B cell (primary cell): ENCODE results near the gene GNA14. TPM values are rescaled to one million over a fixed set of nuclear protein-coding genes. Genes with fewer than 3 reads are reported as not detected.

Experiments
- ATAC-seq: fragments of 200-7000 bp; cut with Tn5 transposase; one replicate; pipeline ENCODE4 v1.10.0; 2021; ENCODE audit warnings: low read depth, mild to moderate bottlenecking, moderate number of reproducible peaks, moderate library complexity
- CTCF ChIA-PET: fragments of 350-600 bp; sonication (Branson Sonifier 250); formaldehyde crosslinking; loops from one replicate; lab custom pipeline; 2021; ENCODE audit warnings: antibody characterized with exemption, inconsistent platforms; lab: Charles Lee
- POLR2A ChIA-PET: fragments of 350-600 bp; sonication (Branson Sonifier 250); formaldehyde crosslinking; loops from one replicate; lab custom pipeline; 2021; ENCODE audit warnings: antibody characterized with exemption; lab: Charles Lee
- DNase-seq: peaks from one replicate; pipeline ENCODE4 v3.0.0; 2013
- H2AFZ ChIP-seq: 2 replicates; pipeline ENCODE4 v1.6.1; 2012; ENCODE audit warnings: mild to moderate bottlenecking, low read depth, low read length; ENCODE audit not compliant: insufficient read depth, poor library complexity, severe bottlenecking
- H3K27ac ChIP-seq, 2 donors: 1 replicate in 1 of 2; 2 replicates in 1 of 2; pipeline ENCODE4 v1.5.1; 2012 to 2013; ENCODE audit warnings: low read length in 2 of 2, mild to moderate bottlenecking in 2 of 2, moderate library complexity in 1 of 2
- H3K27me3 ChIP-seq, 4 experiments: fragments of 200-600 bp in 1 of 4; sonication (generic) in 1 of 4; replicated peaks in 1 of 4; 1 replicate in 2 of 4; 2 replicates in 2 of 4; pipeline versions ENCODE4 v1.6.1 to v1.7.0; 2013 to 2016; ENCODE audit warnings: low read length in 3 of 4, mild to moderate bottlenecking in 2 of 4, mixed read lengths in 1 of 4, moderate library complexity in 1 of 4; ENCODE audit not compliant: insufficient read depth in 4 of 4, control insufficient read depth in 3 of 4; ENCODE audit errors: control extremely low read depth in 1 of 4
- H3K36me3 ChIP-seq, 2 experiments: replicated peaks in 1 of 2; 1 replicate in 1 of 2; 2 replicates in 1 of 2; pipeline versions ENCODE4 v1.6.1 to v1.7.1; 2013; ENCODE audit warnings: low read length in 1 of 2; ENCODE audit not compliant: insufficient read depth in 2 of 2, control insufficient read depth in 1 of 2; ENCODE audit errors: control extremely low read depth in 1 of 2, extremely low read depth in 1 of 2
- H3K4me1 ChIP-seq, 2 donors: fragments of 200-600 bp in 1 of 2; sonication (generic) in 1 of 2; 1 replicate in 1 of 2; 2 replicates in 1 of 2; pipeline versions ENCODE4 v1.5.1 to v1.6.1; 2013 to 2017; ENCODE audit warnings: low read length in 2 of 2; ENCODE audit not compliant: control insufficient read depth in 2 of 2, insufficient read depth in 2 of 2
- H3K4me2 ChIP-seq: replicated peaks from 2 replicates; pipeline ENCODE3; 2012; ENCODE audit warnings: mild to moderate bottlenecking, low read depth, low read length; ENCODE audit not compliant: poor library complexity, severe bottlenecking
- H3K4me3 ChIP-seq, 5 experiments: fragments of 200-600 bp in 1 of 5; sonication (generic) in 1 of 5; 1 replicate in 3 of 5; 2 replicates in 2 of 5; pipeline versions ENCODE4 v1.5.1 to v1.7.0; 2011 to 2016; ENCODE audit warnings: low read length in 4 of 5, mild to moderate bottlenecking in 4 of 5, low read depth in 2 of 5, control low read depth in 1 of 5, moderate library complexity in 1 of 5; ENCODE audit not compliant: insufficient read depth in 1 of 5; ENCODE audit errors: control extremely low read depth in 1 of 5, extremely low read depth in 1 of 5
- H3K79me2 ChIP-seq: fragments of 200-600 bp; sonication (generic); one replicate; pipeline ENCODE4 v1.6.0; 2016; ENCODE audit warnings: low read length; ENCODE audit not compliant: control insufficient read depth, insufficient read depth
- H3K9ac ChIP-seq: fragments of 200-600 bp; sonication (generic); 2 replicates; pipeline ENCODE4 v1.6.1; 2017; ENCODE audit warnings: mild to moderate bottlenecking, low read length, moderate library complexity
- H3K9me3 ChIP-seq, 3 donors: one replicate each; pipeline versions ENCODE4 v1.6.1 to v1.7.1; 2013; ENCODE audit warnings: low read length in 2 of 3; ENCODE audit not compliant: control insufficient read depth in 2 of 3, insufficient read depth in 1 of 3; ENCODE audit errors: control extremely low read depth in 1 of 3
- H4K20me1 ChIP-seq: 2 replicates; pipeline ENCODE4 v1.6.0; 2012; ENCODE audit warnings: mild to moderate bottlenecking, low read length; ENCODE audit not compliant: insufficient read depth, control insufficient read depth, poor library complexity, severe bottlenecking
- H3K27ac Mint-ChIP-seq: one replicate; pipeline ENCODE4 v1.8.0; 2021; ENCODE audit warnings: mixed read lengths
- H3K27me3 Mint-ChIP-seq: one replicate; pipeline ENCODE4 v1.8.0; 2021; ENCODE audit warnings: mixed read lengths
- H3K4me1 Mint-ChIP-seq: one replicate; pipeline ENCODE4 v1.8.0; 2021; ENCODE audit warnings: mixed read lengths
- H3K4me3 Mint-ChIP-seq: one replicate; pipeline ENCODE4 v1.8.0; 2021; ENCODE audit warnings: mixed read lengths
- H3K9me3 Mint-ChIP-seq: one replicate; pipeline ENCODE4 v1.8.0; 2022; ENCODE audit warnings: mixed read lengths; ENCODE audit not compliant: insufficient read depth
- EZH2 ChIP-seq: IDR thresholded peaks from 2 replicates; pipeline ENCODE4 v1.6.1; 2012; ENCODE audit warnings: borderline replicate concordance, low read depth, mild to moderate bottlenecking, moderate library complexity, low read length; ENCODE audit not compliant: insufficient read depth, poor library complexity, severe bottlenecking
- WGBS: methylation state at CpG from one replicate; pipeline ENCODE4 v1.1.5; 2013; ENCODE audit warnings: missing lambda C conversion rate; ENCODE audit not compliant: insufficient coverage; 5-methylcytosine and 5-hydroxymethylcytosine counted together
- intact Hi-C: fragments of 100-400 bp; cut with micrococcal nuclease; formaldehyde crosslinking; loops from one replicate; pipeline ENCODE4 v1.10.0; 2022
- polyA plus RNA-seq: library from polyadenylated mRNA; depleted of rRNA; stranded (reverse); fragments of >200 nt; gene quantifications from 2 replicates; pipeline ENCODE4 v1.2.3, GENCODE V29; 2012
- total RNA-seq, 2 donors: library from RNA; stranded (reverse); fragments of 120-200 nt in 1 of 2; gene quantifications; 1 replicate in 1 of 2; 2 replicates in 1 of 2; pipeline versions ENCODE4 v1.2.3 to v1.2.4, GENCODE V29; 2013 to 2022
- TF ChIP-seq, protein P1 (sequence below): fragments of 200-600 bp; IDR thresholded peaks from one replicate; pipeline ENCODE4 v1.8.0; 2022; ENCODE audit warnings: antibody characterized with exemption, mild to moderate bottlenecking

The GNA14 gene
- total and polyA plus RNA-seq, 2 donors (not counting 1 experiment from before 2014, with no cell fraction given): not detected

DNA sequence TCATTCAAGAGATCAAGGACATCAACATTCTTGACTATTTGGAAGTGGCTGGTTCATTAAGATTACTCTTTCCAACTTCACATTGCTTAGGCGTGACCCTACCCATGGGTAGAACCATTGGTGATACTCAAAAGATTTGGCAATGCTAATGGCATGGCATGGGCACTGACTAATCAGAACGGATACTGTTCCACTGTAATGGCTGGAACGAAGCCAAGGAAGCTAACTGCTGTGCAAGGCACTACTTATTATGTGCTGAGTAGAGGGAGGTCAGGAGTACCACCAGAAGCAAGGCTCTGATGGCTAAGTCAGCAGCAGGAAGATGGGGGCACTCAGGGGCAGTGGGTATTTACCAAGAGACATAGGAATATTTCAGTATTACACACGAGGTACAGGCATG is 31.9 kb downstream of the GNA14 start:
- intact Hi-C loops: no loop called here
- H3K27ac ChIP-seq: no peak overlapping the region
- H3K4me2 ChIP-seq: no peak overlapping the region
- 76% methylated on average over 4 of the region's 4 CpGs for WGBS
- no peaks in the 10 kb centered on the region for H3K4me1 Mint-ChIP-seq
- peaks cover 2% of the 10 kb centered on the region for H3K9me3 Mint-ChIP-seq
- H3K9me3 ChIP-seq: no peaks in the 10 kb centered on the region
- H3K4me3 ChIP-seq: no peak overlapping the region
- no peaks in the 10 kb centered on the region for H3K79me2 ChIP-seq
- H3K27me3 ChIP-seq: peaks cover 0 to 2% (median 0%) of the 10 kb centered on the region in 4 experiments
- no peak overlapping the region for H3K4me3 Mint-ChIP-seq
- TF ChIP-seq, protein P1, sequence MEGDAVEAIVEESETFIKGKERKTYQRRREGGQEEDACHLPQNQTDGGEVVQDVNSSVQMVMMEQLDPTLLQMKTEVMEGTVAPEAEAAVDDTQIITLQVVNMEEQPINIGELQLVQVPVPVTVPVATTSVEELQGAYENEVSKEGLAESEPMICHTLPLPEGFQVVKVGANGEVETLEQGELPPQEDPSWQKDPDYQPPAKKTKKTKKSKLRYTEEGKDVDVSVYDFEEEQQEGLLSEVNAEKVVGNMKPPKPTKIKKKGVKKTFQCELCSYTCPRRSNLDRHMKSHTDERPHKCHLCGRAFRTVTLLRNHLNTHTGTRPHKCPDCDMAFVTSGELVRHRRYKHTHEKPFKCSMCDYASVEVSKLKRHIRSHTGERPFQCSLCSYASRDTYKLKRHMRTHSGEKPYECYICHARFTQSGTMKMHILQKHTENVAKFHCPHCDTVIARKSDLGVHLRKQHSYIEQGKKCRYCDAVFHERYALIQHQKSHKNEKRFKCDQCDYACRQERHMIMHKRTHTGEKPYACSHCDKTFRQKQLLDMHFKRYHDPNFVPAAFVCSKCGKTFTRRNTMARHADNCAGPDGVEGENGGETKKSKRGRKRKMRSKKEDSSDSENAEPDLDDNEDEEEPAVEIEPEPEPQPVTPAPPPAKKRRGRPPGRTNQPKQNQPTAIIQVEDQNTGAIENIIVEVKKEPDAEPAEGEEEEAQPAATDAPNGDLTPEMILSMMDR: no peak
- TF ChIP-seq EZH2: no peak
- H3K36me3 ChIP-seq: no peaks in the 10 kb centered on the region
- H3K9ac ChIP-seq: no peak overlapping the region
- H2AFZ ChIP-seq: no peak overlapping the region
- DNase-seq (no peak), ATAC-seq (no peak)
- peaks cover 3% of the 10 kb centered on the region for H3K27me3 Mint-ChIP-seq
- no peaks in the 10 kb centered on the region for H3K4me1 ChIP-seq
- H3K27ac Mint-ChIP-seq: no peak overlapping the region
- CTCF ChIA-PET: no interaction called here
- H4K20me1 ChIP-seq: no peaks in the 10 kb centered on the region
- POLR2A ChIA-PET: no interaction called here

DNA sequence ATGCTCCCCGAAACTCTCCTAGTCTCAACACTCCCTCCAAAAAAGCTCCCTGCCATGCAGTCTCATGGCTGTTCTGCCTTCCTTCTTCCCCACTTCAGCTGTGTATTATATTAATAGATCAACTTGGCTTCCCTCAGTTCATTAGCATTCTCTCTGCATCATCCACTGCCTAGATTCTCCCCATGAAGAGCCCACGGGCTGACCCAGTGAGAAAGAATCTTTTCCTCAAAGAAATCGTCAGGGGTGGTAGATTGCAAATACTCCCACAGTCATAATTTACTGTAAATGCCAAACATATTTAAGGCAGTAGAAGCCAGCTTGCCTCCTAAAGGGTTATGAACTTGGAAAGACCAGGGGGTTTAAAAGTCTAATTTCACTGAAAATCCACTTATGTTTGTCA is 33.5 kb downstream of the GNA14 start:
- intact Hi-C loops: no loop called here
- no peak overlapping the region for H3K4me3 Mint-ChIP-seq
- ChIA-PET POLR2A (no interaction called here), CTCF (no interaction called here)
- no peak overlapping the region for H3K9ac ChIP-seq
- no peaks in the 10 kb centered on the region for H3K9me3 ChIP-seq
- H2AFZ ChIP-seq: no peak overlapping the region
- H3K79me2 ChIP-seq: no peaks in the 10 kb centered on the region
- WGBS: no CpG with 5 or more reads among the region's 3 CpGs
- H3K4me1 Mint-ChIP-seq: no peaks in the 10 kb centered on the region
- H3K27ac Mint-ChIP-seq: no peak overlapping the region
- no peaks in the 10 kb centered on the region for H3K4me1 ChIP-seq
- H3K4me2 ChIP-seq: no peak overlapping the region
- H3K27me3 Mint-ChIP-seq: peaks cover 3% of the 10 kb centered on the region
- no peaks in the 10 kb centered on the region for H4K20me1 ChIP-seq
- H3K36me3 ChIP-seq: no peaks in the 10 kb centered on the region
- ATAC-seq: no peak
- H3K4me3 ChIP-seq: no peak overlapping the region
- peaks cover 0 to 2% (median 0%) of the 10 kb centered on the region in 4 experiments for H3K27me3 ChIP-seq
- TF ChIP-seq, protein P1: no peak
- H3K27ac ChIP-seq: no peak overlapping the region
- DNase-seq: no peak
- H3K9me3 Mint-ChIP-seq: peaks cover 2% of the 10 kb centered on the region
